ENCODE data around the gene RAD51AP1.

Gene RAD51AP1

GRCh38 chr12:4540638-4541037 lies 1.9 kb downstream of the RAD51AP1 start:
- in situ Hi-C loops (cut with MboI; ENCODE audit: low pct_unique_long_range_greater_than_20kb, low sequenced_read_pairs, unreplicated experiment) = loop anchor here (25.0 kb wide), 1 partner anchor 653 kb away; no protein-coding TSS in a partner anchor
- no peak for DNase-seq (ENCODE audit: low spot score)
- TF ChIP-seq CTCF (IDR thresholded peaks at IDR 0.05; ENCODE audit: extremely low read depth, insufficient read depth, missing control alignments) = no peak

GRCh38 chr12:4545195-4545594 lies 6.5 kb downstream of the RAD51AP1 start:
- in situ Hi-C loops (cut with MboI; ENCODE audit: low pct_unique_long_range_greater_than_20kb, low sequenced_read_pairs, unreplicated experiment) = loop anchor here (25.0 kb wide), 1 partner anchor 658 kb away; no protein-coding TSS in a partner anchor
- no peak for DNase-seq (ENCODE audit: low spot score)
- no peak for TF ChIP-seq CTCF (IDR thresholded peaks at IDR 0.05; ENCODE audit: extremely low read depth, insufficient read depth, missing control alignments)

GRCh38 chr12:4552191-4552590 lies 13.5 kb downstream of the RAD51AP1 start:
- DNase-seq (ENCODE audit: low spot score) = no peak
- TF ChIP-seq CTCF (IDR thresholded peaks at IDR 0.05; ENCODE audit: extremely low read depth, insufficient read depth, missing control alignments) = no peak
- in situ Hi-C loops (cut with MboI; ENCODE audit: low pct_unique_long_range_greater_than_20kb, low sequenced_read_pairs, unreplicated experiment) = no loop called here

GRCh38 chr12:4553943-4554342 lies 15.3 kb downstream of the RAD51AP1 start:
- in situ Hi-C loops (cut with MboI; ENCODE audit: low pct_unique_long_range_greater_than_20kb, low sequenced_read_pairs, unreplicated experiment) = no loop called here
- TF ChIP-seq CTCF (IDR thresholded peaks at IDR 0.05; ENCODE audit: extremely low read depth, insufficient read depth, missing control alignments) = no peak
- no peak for DNase-seq (ENCODE audit: low spot score)

- in situ Hi-C loops (cut with MboI; ENCODE audit: low pct_unique_long_range_greater_than_20kb, low sequenced_read_pairs, unreplicated experiment) = no loop called here
Measured at GRCh38 chr12:4555804-4556203, 17.1 kb downstream of the RAD51AP1 start.

GRCh38 chr12:4556735-4557530 lies 18.2 kb downstream of the RAD51AP1 start:
- in situ Hi-C loops (cut with MboI; ENCODE audit: low pct_unique_long_range_greater_than_20kb, low sequenced_read_pairs, unreplicated experiment) = no loop called here
- no peak for TF ChIP-seq CTCF (IDR thresholded peaks at IDR 0.05; ENCODE audit: extremely low read depth, insufficient read depth, missing control alignments)
- DNase-seq (ENCODE audit: low spot score) = no peak

More at GRCh38 chr12:4555804-4556203, 17.1 kb downstream of the RAD51AP1 start:
- DNase-seq (ENCODE audit: low spot score) = no peak
- no peak for TF ChIP-seq CTCF (IDR thresholded peaks at IDR 0.05; ENCODE audit: extremely low read depth, insufficient read depth, missing control alignments)

Measured in GM13977 (cell line).